ENCODE data around the gene ATAD3B. TPM values are rescaled to one million over a fixed set of nuclear protein-coding genes. Genes with fewer than 3 reads are reported as not detected.

ATAD3B gene
- total and polyA plus RNA-seq, 2 of the 13 experiments (the other 11 are each of a cell fraction or from before 2014, with no cell fraction given), result 9.6 to 31.1 TPM

- TF ChIP-seq ZNF362 (CRISPR knock-in tag; IDR thresholded peaks at IDR 0.05; ENCODE audit: borderline replicate concordance), result no peak
- no peak for TF ChIP-seq ZBTB26 (CRISPR knock-in tag; IDR thresholded peaks at IDR 0.05; ENCODE audit: borderline replicate concordance)
- peak; percentile 62; the same call in 1 of the 2 replicates for TF ChIP-seq PHF8 (CRISPR knock-in tag; IDR thresholded peaks at IDR 0.05)
- no peak for TF ChIP-seq ZNF704 (CRISPR knock-in tag; IDR thresholded peaks at IDR 0.05; ENCODE audit: borderline replicate concordance)
- TF ChIP-seq GPN1 (CRISPR knock-in tag; IDR thresholded peaks at IDR 0.05; ENCODE audit: borderline replicate concordance), result 0 out of 2 replicates have a peak, but pooled peaks have one; percentile 72
- peak; percentile 82 for TF ChIP-seq TAF1 (CRISPR knock-in tag; IDR thresholded peaks at IDR 0.05)
- TF ChIP-seq RNF2 (conservative IDR thresholded peaks at IDR 0.05; ENCODE audit: low read depth), result no peak
- 0 out of 2 replicates have a peak, but pooled peaks have one; percentile 68 for TF ChIP-seq ZNF619 (CRISPR knock-in tag; IDR thresholded peaks at IDR 0.05)
- no peak for TF ChIP-seq ZNF296 (CRISPR knock-in tag; conservative IDR thresholded peaks at IDR 0.05)
- peak; percentile 28 for TF ChIP-seq IKZF4 (CRISPR knock-in tag; IDR thresholded peaks at IDR 0.05; ENCODE audit: borderline replicate concordance, low read depth, not compliant biosample characterization)
- TF ChIP-seq ZNF660 (CRISPR knock-in tag; IDR thresholded peaks at IDR 0.05; ENCODE audit: borderline replicate concordance, low read depth), result no peak
- TF ChIP-seq ZNF431 (CRISPR knock-in tag; IDR thresholded peaks at IDR 0.05; ENCODE audit: borderline replicate concordance, low read depth), result 0 out of 2 replicates have a peak, but pooled peaks have one; percentile 2
- no peak for TF ChIP-seq RARG (CRISPR knock-in tag; IDR thresholded peaks at IDR 0.05; ENCODE audit: low read depth)
- peak; percentile 44; the same call in 1 of the 2 replicates for TF ChIP-seq ZNF225 (CRISPR knock-in tag; IDR thresholded peaks at IDR 0.05)
- TF ChIP-seq ZBTB8A (CRISPR knock-in tag; IDR thresholded peaks at IDR 0.05; ENCODE audit: borderline replicate concordance, low read depth), result no peak
- TF ChIP-seq MNT (IDR thresholded peaks at IDR 0.05), result 0 out of 2 replicates have a peak, but pooled peaks have one; percentile 27
- TF ChIP-seq E2F5 (CRISPR knock-in tag; conservative IDR thresholded peaks at IDR 0.05), result 0 out of 2 replicates have a peak, but pooled peaks have one; percentile 14
- TF ChIP-seq FOXJ3 (CRISPR knock-in tag; IDR thresholded peaks at IDR 0.05; ENCODE audit: borderline replicate concordance), result no peak
- TF ChIP-seq MXI1 (IDR thresholded peaks at IDR 0.05; ENCODE audit: borderline replicate concordance, low read depth, low read length), result peak; percentile 87; the same call in 2 of the 3 replicates
- no peak for TF ChIP-seq CCAR2 (optimal IDR thresholded peaks at IDR 0.05; ENCODE audit: low read depth, low read length)
- 0 out of 2 replicates have a peak, but pooled peaks have one; percentile 39 for TF ChIP-seq ZNF138 (CRISPR knock-in tag; IDR thresholded peaks at IDR 0.05; ENCODE audit: low read depth)
- TF ChIP-seq JUNB (CRISPR knock-in tag; IDR thresholded peaks at IDR 0.05; ENCODE audit: borderline replicate concordance), result no peak
- no peak for TF ChIP-seq RAD51 (IDR thresholded peaks at IDR 0.05; ENCODE audit: borderline replicate concordance)
These were observed 36.3 kb upstream of the ATAD3B start, which contains the start of gene VWA1 (continued) for GRCh38 chr1:1435106-1435903.
